HG03097 (cell line): Measurements from ENCODE around the gene SLC39A12.

Experiments
- ATAC-seq: cut with Tn5 transposase; IDR thresholded peaks from one replicate; pipeline ENCODE4 v1.9.1; 2021; ENCODE audit not compliant: unreplicated experiment, low FRiP score

Gene SLC39A12

DNA sequence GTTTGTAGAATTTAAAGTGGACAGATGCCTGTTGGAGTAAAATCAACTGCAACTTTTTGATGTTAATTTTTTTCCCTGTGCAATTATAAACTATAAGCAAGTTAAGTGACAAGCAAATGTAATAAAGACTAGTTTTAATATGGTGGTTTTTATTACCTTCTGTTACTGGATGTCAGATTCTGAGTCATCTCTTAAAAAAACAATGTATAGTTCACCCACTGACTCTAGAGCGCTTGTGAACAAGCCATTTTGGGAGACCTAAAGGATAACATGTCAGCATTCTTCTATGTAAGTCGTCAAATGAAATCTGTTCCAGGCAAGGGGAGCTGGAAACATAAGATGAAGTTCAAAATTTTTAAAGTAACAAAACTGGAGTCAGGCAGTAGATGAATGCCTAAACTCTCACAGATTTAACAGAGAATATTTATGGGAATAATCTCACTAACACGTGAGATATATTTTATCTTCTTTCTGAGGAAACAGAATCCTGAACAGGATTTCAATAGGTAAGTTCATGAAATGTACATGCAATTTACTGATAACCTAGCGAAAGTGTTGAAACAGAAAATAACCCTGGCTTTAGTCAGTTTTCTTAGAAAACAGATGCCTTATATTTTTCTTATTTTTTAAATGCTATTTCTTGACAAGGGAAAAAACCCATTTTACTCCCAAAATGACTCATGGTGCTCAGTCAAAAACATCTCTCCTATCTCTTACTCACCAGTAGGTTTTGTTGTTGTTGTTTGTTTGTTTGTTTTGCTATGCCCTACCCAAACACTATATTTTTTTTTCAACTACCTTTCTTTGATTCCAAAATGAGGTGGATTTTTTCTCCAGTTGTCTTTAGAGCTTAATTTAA lies 91.7 kb downstream of the SLC39A12 start:
- ATAC-seq = no peak

DNA sequence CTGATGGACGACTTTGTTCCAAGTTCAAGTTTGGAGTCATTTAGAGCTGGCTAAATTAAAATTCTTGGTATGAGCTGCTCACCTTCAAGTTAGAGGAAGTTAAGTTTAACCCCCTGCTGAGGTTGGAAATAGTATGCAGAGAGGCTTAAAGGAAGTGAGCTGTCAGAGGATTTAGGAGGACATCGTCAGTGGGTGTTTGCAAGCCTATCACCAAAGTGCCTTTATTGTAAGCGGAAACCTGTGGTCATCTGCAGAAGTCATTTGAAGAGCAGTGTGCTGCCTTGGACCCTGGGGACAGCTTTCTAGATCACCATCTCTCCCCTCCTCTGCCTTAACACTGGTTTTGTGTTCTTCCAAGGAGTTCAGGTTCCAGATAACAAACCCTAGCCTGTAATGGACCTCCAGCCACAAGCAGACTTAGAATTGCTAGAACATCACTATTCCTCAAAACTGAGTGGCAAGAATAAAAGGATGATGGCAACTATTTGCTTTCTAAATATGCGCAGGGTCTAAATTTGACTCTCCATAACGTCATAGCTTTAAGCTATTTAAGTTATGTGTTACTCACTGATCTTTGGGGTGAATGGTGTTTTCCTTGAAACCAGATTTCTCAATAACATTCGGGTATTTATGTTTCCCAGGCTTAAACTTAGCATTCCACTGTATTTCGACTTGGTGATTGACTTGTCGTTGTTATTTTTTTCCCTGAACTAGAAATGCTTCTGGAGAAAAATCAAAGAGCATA lies 93.4 kb downstream of the SLC39A12 start:
- ATAC-seq = no peak

DNA sequence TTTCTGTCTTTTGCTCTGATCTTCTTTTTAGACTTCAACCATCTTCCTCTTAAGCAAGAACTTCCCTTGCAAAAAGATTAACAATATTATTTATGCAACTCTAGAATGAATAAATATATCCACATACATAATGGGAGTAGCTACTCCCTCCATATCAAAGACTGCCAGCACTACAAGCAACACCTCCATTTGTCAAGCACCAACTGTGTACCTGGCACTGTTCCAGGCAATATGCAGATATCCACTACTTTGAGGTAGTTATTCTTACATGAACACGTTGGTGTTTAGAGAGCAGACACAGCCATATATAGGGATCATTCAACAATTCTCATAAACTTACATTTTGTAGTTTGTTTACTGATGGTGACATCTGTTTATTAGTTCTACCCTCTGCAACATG lies 104.9 kb downstream of the SLC39A12 start:
- ATAC-seq = no peak

DNA sequence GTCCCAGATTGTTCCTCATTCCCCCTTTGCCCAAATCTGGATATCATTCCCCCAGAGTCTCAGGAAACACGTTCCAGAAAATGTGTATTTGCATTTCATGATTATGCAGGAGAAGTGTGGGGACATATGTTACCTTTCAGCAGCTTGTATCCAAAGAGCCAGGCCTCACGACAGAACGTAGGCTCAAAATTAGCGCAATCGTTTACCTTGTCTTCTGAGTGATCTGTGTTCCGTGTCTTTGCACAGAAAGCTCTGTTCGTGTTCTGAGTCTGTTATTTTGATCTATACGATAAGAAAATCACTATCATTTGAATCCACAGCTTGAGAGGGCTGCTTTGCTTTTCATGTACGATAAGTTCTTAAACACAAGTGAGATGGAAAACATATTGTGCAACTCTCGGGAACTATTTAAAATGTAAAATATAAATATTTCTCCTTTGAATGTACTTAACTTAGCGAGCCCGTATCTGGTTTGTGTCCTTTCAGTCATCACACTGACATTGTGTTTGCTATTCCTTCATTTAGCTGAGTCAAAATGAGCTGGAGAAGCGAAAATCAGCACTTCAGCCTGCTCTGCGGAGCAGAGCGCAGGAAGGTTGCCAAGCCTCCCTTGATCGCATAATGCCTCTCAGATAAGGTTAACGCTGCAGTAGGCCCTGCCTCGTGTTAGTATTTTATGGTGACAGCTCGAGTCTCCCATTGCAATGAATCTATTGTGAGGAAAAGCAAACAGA lies 108.3 kb downstream of the SLC39A12 start:
- ATAC-seq = no peak

GRCh38 chr10:18066947-18067346 lies 115.2 kb downstream of the SLC39A12 start:
- ATAC-seq = no peak

- no peak for ATAC-seq
These were observed 116.7 kb downstream of the SLC39A12 start for GRCh38 chr10:18068401-18068800.

- no peak for ATAC-seq
These were observed 119.9 kb downstream of the SLC39A12 start for GRCh38 chr10:18071591-18071990.

- ATAC-seq = no peak
These were observed 121.6 kb downstream of the SLC39A12 start for GRCh38 chr10:18073314-18073713.

- ATAC-seq = no peak
These were observed 124.2 kb downstream of the SLC39A12 start for GRCh38 chr10:18075881-18076280.

DNA sequence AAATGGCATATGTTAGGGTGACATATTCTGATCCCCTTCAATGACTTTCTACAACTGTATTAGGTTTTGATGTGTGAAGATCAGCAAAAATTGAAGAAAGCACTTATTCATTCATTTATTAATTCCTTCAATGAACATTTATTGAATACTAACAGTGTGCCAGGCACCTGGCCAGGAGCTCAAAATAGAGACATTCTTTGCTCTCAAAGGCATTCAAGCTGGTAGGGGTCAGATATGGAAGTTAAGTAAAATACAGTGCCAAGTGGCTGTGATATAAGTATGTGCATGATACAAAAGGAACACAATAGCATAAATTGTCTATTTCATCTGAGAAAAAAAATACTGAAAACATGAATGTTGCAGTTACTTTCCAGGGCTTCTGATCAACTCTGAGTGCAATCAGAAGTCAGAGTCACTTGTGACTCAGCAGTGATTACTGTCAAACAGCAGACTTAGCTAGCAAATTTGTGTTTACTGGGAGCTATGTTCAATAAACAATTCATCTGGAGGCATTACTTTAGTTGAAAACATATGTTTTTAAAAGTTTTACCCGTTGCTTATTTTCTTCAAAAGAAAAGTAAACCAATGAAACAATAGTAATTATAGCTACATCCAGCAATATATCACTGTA lies 128.1 kb downstream of the SLC39A12 start:
- ATAC-seq = no peak

DNA sequence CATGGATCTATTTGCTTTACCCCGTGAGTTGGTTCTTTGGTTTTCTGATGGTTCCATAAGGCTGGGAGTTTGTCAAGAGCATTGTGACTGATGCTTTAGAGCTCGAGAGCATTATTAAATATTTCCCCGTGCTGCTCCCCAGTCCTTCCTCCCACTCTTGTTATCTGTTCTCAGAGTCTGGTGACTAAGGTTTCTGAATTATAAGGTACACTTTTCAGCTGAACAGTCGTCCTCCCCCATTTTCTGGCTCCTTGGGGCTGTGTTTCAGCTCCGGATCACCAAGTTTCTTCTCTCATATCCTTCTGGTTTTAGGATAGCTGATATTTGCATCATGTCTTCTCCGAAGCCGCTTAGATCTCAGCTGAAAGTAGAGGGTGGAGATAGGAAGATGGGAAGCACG lies 130.7 kb downstream of the SLC39A12 start:
- ATAC-seq = no peak

- ATAC-seq = no peak
These were observed 134.1 kb downstream of the SLC39A12 start for GRCh38 chr10:18085855-18086254.

DNA sequence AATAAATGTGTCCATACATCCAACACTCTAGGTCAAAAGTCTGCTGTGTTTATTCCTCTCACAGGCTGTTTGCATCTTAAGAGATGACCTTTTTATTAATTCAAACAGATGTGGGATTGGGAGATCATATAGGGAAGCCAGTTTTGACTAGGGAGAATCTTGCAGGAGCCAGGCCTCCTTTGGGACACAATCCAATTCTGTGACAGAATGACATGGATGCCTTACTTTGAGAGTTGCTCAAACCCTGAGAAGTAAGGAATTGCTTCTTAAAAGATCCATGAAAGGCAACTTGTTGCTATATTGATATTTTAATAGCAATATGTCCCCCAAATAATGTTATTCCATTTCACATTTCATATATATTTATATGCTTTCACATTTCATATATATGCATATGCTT lies 135.0 kb downstream of the SLC39A12 start:
- ATAC-seq = no peak

GRCh38 chr10:18087355-18087754 lies 135.6 kb downstream of the SLC39A12 start:
- no peak for ATAC-seq
